Measurements from ENCODE around the gene ABCC8. TPM values are rescaled to one million over a fixed set of nuclear protein-coding genes. Genes with fewer than 3 reads are reported as not detected.

Gene ABCC8
- total and polyA plus RNA-seq, 2 donors (not counting 3 experiments of a cell fraction or from before 2014, with no cell fraction given), result not detected

GRCh38 chr11:17389957-17390649 is 86.5 kb downstream of the ABCC8 start:
- no peaks in the 10 kb centered on the region for H3K36me3 ChIP-seq (ENCODE audit: control insufficient read depth in 2 of 2, extremely low read depth in 1 of 2, insufficient read depth in 2 of 2, low read length in 2 of 2)
- TF ChIP-seq CTCF (IDR thresholded peaks at IDR 0.05; ENCODE audit: extremely low read depth in 1 of 2, insufficient read depth in 1 of 2, low read depth in 1 of 2, low read length in 2 of 2), result no peak
- TF ChIP-seq EZH2 (IDR thresholded peaks at IDR 0.05; ENCODE audit: borderline replicate concordance, low read depth, low read length, severe bottlenecking), result no peak
- no peak for TF ChIP-seq JUN (IDR thresholded peaks at IDR 0.05; ENCODE audit: borderline replicate concordance, insufficient read depth, insufficient read length, low read depth)
- no peak for TF ChIP-seq MAX (IDR thresholded peaks at IDR 0.05; ENCODE audit: insufficient read depth, insufficient read length)
- no peak for TF ChIP-seq FOS (IDR thresholded peaks at IDR 0.05; ENCODE audit: borderline replicate concordance, insufficient read depth, low read length)
- no peak for TF ChIP-seq POLR2A (IDR thresholded peaks at IDR 0.05; ENCODE audit: low read depth, low read length)
- no peak for TF ChIP-seq GATA2 (IDR thresholded peaks at IDR 0.05; ENCODE audit: insufficient read depth, insufficient read length, low read depth, low read length)
- no peak for TF ChIP-seq MYC (IDR thresholded peaks at IDR 0.05; ENCODE audit: low read depth, low read length)
- TF ChIP-seq POLR2AphosphoS5 (IDR thresholded peaks at IDR 0.05; ENCODE audit: insufficient read depth, low read depth, low read length), result no peak
- intact Hi-C loops (cut with micrococcal nuclease), result loop anchor here (1.0 to 10.0 kb wide), 2 partner anchors 89 to 605 kb away; no protein-coding TSS in a partner anchor
- ChIA-PET POLR2A (interaction anchor here (0.5 kb wide), 1 partner anchor 649 kb away, joined by 5 read pairs; no protein-coding TSS in a partner anchor), CTCF (interaction anchor here (0.7 to 2.6 kb wide), 7 partner anchors 12 to 148 kb away, joined by 3 to 31 read pairs (median 3); no protein-coding TSS in a partner anchor)
- BruUV-seq (replicated peaks), result no TSS peak
- dilution Hi-C loops (cut with MboI; ENCODE audit: extremely low pct_ligation_motif_present, low sequenced_read_pairs), result no loop called here
- no peak overlapping the region for H3K27ac ChIP-seq (ENCODE audit: insufficient read depth, low read depth, low read length)
- no peak overlapping the region for H3K4me2 ChIP-seq (ENCODE audit: insufficient read depth, low read length)
- H3K9ac ChIP-seq (replicated peaks; ENCODE audit: extremely low read depth, insufficient read depth, low read length), result no peak overlapping the region
- no peaks in the 10 kb centered on the region for H3K9me3 ChIP-seq (replicated peaks; ENCODE audit: control insufficient read depth, insufficient read depth, low read length)
- no peak overlapping the region for H3K4me3 ChIP-seq (replicated peaks in 1 of 3; ENCODE audit: insufficient read depth in 1 of 3, low read depth in 1 of 3, low read length in 3 of 3)
- no peaks in the 10 kb centered on the region for H3K79me2 ChIP-seq (ENCODE audit: control insufficient read depth, insufficient read depth, low read length)
- no peaks in the 10 kb centered on the region for H3K9me1 ChIP-seq (replicated peaks; ENCODE audit: control insufficient read depth, extremely low read depth, insufficient read depth, low read length)
- H3K4me1 ChIP-seq (ENCODE audit: control insufficient read depth, extremely low read depth, insufficient read depth, low read length), result no peaks in the 10 kb centered on the region
- H3K27me3 ChIP-seq (ENCODE audit: control insufficient read depth in 2 of 2, insufficient read depth in 2 of 2, low read length in 2 of 2), result peaks cover 8 to 14% of the 10 kb centered on the region in 2 experiments
- no peak overlapping the region for H2AFZ ChIP-seq (ENCODE audit: low read depth, low read length)
- no peak for FAIRE-seq
- DNase-seq (ENCODE audit: low read depth, low spot score), result no peak
- H4K20me1 ChIP-seq (replicated peaks; ENCODE audit: control insufficient read depth, extremely low read depth, insufficient read depth, low read length), result no peaks in the 10 kb centered on the region

Data from endothelial cell of umbilical vein (primary cell).